ENCODE results near the gene AGAP1.

The AGAP1 gene

DNA sequence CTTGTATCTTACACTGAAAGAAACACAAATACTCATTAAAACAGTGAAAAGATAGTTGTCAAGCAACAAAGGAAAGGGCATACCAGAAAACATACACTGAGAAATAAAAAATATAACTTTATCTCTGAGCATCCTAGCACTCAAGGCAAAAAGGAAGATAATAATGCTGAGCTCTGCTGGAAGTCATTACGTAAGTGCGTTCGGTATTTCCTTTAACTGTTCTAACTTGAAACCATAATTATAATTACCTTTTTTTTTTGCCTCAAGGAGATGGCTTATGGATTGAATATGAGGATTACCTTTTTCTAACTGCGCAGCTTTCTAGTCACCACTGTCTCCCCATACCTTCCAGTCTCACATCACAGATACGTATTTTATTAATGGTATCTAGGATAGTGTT lies 366.3 kb downstream of the AGAP1 start:
- DNase-seq (ENCODE audit: low read depth in 2 of 2): peak; percentile 53 to 71
- TF ChIP-seq, protein P1, sequence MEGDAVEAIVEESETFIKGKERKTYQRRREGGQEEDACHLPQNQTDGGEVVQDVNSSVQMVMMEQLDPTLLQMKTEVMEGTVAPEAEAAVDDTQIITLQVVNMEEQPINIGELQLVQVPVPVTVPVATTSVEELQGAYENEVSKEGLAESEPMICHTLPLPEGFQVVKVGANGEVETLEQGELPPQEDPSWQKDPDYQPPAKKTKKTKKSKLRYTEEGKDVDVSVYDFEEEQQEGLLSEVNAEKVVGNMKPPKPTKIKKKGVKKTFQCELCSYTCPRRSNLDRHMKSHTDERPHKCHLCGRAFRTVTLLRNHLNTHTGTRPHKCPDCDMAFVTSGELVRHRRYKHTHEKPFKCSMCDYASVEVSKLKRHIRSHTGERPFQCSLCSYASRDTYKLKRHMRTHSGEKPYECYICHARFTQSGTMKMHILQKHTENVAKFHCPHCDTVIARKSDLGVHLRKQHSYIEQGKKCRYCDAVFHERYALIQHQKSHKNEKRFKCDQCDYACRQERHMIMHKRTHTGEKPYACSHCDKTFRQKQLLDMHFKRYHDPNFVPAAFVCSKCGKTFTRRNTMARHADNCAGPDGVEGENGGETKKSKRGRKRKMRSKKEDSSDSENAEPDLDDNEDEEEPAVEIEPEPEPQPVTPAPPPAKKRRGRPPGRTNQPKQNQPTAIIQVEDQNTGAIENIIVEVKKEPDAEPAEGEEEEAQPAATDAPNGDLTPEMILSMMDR (IDR thresholded peaks at IDR 0.05; ENCODE audit: low read depth, low read length): no peak
- no peak overlapping the region for H3K4me3 ChIP-seq (replicated peaks in 1 of 2; ENCODE audit: low read depth in 2 of 2, low read length in 2 of 2)

DNA sequence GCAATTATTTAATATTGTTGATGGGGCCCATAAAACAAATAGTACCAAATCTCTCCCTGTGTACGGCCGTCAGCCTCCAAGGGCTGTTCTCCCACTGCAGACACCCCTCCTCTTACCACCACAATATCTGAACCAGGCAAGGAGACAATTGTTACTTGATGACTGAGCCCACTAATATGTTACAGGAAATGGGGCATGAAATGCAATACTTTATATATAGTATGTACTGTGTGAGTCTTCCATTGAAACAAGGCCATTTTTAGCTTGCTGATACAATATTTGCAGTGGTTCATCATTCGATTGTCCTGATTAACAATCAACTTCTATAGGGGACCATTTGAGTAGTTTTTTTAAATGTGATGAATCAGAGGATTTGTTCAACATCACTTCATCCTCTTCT lies 367.0 kb downstream of the AGAP1 start:
- DNase-seq (ENCODE audit: low read depth in 2 of 2): peak; percentile 8 to 57
- TF ChIP-seq, protein P1 (IDR thresholded peaks at IDR 0.05; ENCODE audit: low read depth, low read length): no peak
- H3K4me3 ChIP-seq (replicated peaks in 1 of 2; ENCODE audit: low read depth in 2 of 2, low read length in 2 of 2): no peak overlapping the region

DNA sequence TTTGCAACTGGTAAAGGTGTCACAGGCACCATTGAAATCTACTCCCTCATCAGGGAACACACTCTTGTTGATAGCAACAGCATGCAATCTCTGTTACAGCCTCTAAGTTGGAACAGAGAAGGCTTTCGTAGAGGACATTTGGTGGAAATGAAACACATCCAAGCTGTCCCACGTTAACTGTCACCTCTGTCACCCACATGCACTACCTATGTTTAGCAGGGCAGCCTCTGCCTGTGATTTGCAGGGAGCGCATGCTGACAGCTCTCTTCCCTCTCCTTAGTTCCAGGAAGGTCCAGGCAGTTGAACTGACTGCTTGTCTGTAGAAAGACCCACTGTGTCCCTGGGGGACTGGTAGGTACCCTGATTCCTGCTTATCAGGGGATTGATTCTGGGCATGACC lies 367.5 kb downstream of the AGAP1 start:
- no peak for DNase-seq (ENCODE audit: low read depth in 2 of 2)
- H3K4me3 ChIP-seq (replicated peaks in 1 of 2; ENCODE audit: low read depth in 2 of 2, low read length in 2 of 2): no peak overlapping the region
- TF ChIP-seq, protein P1 (IDR thresholded peaks at IDR 0.05; ENCODE audit: low read depth, low read length): no peak

DNA sequence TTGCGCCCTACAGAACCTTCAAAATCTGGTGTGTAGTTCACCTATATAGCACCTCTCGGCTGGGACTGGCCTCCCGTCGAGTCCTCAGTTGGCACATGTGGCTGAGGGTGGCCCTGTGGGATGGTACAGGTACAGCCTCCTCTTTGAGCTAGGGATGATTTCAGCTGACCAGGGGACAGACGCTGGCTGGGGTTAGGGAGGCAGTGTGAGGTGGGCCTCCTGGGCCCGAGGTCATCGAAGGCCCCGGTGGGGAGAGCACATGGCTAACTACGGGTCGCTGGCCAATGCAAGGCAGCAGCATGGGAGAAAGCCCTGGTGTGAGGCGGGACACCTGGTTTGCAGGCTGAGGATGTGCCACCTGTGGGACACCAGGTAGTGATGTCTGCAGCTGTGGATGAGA lies 369.6 kb downstream of the AGAP1 start:
- DNase-seq (ENCODE audit: low read depth in 2 of 2): no peak
- TF ChIP-seq, protein P1 (IDR thresholded peaks at IDR 0.05; ENCODE audit: low read depth, low read length): no peak
- H3K4me3 ChIP-seq (replicated peaks in 1 of 2; ENCODE audit: low read depth in 2 of 2, low read length in 2 of 2): no peak overlapping the region

DNA sequence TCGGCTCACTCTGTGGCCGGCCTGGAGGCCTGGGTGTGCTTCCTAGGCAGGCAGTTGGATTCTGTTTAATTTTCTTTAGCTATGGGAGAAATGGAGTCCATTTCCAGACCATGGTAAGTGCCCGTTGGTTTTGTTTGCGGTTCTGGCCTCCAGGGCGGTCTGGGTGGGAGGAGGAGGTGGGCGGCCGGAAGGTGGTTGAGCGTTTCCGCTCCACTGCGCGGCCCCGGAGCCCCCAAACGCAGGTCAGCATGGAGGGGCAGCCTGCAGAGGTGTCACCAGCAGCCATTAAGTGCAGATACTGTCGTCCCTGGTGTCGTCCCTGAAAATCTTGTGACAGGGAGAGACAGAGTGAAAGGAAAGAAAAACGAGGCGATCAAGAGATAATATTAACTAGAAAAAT lies 370.5 kb downstream of the AGAP1 start:
- TF ChIP-seq, protein P1 (IDR thresholded peaks at IDR 0.05; ENCODE audit: low read depth, low read length): no peak
- no peak for DNase-seq (ENCODE audit: low read depth in 2 of 2)
- no peak overlapping the region for H3K4me3 ChIP-seq (replicated peaks in 1 of 2; ENCODE audit: low read depth in 2 of 2, low read length in 2 of 2)

DNA sequence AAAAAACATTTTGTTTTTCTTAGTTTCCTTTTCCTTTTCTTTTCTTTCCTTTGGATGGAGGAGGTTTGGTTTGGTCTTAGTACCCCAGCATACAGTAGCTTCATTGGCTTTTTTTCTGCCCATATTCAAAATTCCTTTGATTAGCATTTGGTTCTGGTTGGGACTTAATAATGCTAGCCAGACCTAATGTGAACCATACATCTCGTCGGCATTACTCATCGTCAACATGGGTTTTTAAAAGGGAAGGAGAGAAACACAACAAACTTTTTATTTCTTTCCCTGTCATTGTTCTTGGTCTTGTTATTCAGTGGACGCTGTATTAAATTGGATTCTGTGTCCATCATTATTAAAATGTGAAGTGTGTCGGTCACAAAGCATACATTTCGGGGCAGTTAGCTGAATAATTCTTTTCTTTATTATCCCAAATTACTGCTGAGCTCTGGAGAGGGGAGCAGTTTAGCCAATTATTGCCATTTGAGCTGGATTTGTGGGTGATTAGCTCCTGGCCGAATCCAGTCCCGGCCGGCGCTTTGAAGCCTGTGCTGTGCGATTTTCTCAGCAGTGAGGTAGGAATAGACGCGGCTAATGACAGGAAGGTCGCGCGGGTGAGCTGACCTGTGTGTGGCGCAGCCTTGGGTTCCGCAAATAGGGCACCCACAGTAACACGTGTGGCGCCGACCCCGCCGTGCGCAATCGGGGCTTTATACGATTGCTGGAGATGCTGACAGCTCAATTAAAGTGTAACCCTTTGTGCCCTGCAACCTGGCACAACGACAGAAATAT lies 371.1 kb downstream of the AGAP1 start:
- TF ChIP-seq, protein P1 (IDR thresholded peaks at IDR 0.05; ENCODE audit: low read depth, low read length): no peak
- H3K4me3 ChIP-seq (replicated peaks in 1 of 2; ENCODE audit: low read depth in 2 of 2, low read length in 2 of 2): no peak overlapping the region
- DNase-seq (ENCODE audit: low read depth in 2 of 2): no peak

DNA sequence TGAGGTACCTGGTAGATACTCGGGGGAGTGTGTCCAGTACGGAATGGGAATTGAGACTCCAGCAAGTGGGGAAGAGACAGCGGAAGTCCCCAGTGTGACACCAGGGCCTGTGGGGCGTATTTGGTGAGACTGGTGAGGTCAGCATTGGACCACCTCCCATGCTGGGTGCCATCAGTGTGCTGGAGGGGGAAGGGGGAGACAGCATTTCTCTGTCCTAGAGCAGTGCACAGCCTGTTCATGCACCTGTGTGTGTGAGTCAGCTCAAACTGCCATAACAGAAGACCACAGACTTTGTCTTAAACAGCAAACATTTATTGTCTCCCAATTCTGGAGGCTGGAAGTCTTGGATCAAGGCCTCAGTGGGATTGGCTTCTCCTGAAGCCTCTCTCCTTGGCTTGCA lies 372.5 kb downstream of the AGAP1 start:
- TF ChIP-seq, protein P1 (IDR thresholded peaks at IDR 0.05; ENCODE audit: low read depth, low read length): no peak
- DNase-seq (ENCODE audit: low read depth in 2 of 2): no peak
- no peak overlapping the region for H3K4me3 ChIP-seq (replicated peaks in 1 of 2; ENCODE audit: low read depth in 2 of 2, low read length in 2 of 2)

Data from cardiac fibroblast (primary cell).